Suprapubic skin (tissue), 4 donors: ENCODE measurements around the gene DYRK2. TPM values are rescaled to one million over a fixed set of nuclear protein-coding genes. Genes with fewer than 3 reads are reported as not detected.
A peak's percentile ranks its signal among the peaks of the same experiment; 100 is the strongest.

Experiments used
- DNase-seq, 2 donors: peaks; one replicate each; pipeline ENCODE4 v3.0.0-alpha.2; 2019; ENCODE audit warnings: low spot score in 2 of 2
- H3K27ac ChIP-seq: fragments of 200-600 bp; sonication (generic); one replicate; pipeline ENCODE4 v1.5.1; 2019
- H3K27me3 ChIP-seq: fragments of 200-600 bp; sonication (generic); one replicate; pipeline ENCODE4 v1.5.1; 2019
- H3K36me3 ChIP-seq: fragments of 200-600 bp; sonication (generic); one replicate; pipeline ENCODE4 v1.5.1; 2019
- H3K4me1 ChIP-seq: fragments of 200-600 bp; sonication (generic); one replicate; pipeline ENCODE4 v1.5.1; 2019
- H3K4me3 ChIP-seq: fragments of 200-600 bp; sonication (generic); one replicate; pipeline ENCODE4 v1.5.1; 2019; ENCODE audit warnings: mild to moderate bottlenecking
- H3K9me3 ChIP-seq: fragments of 200-600 bp; sonication (generic); one replicate; pipeline ENCODE4 v1.5.1; 2019
- CTCF ChIP-seq, 2 donors: fragments of 200-600 bp in 1 of 2; fragments of 450-650 bp in 1 of 2; sonication (generic) in 1 of 2; IDR thresholded peaks; one replicate each; pipeline ENCODE4 v1.5.1; 2016 to 2019; ENCODE audit warnings: antibody characterized with exemption in 2 of 2, mild to moderate bottlenecking in 1 of 2, moderate library complexity in 1 of 2
- EP300 ChIP-seq: sonication (generic); formaldehyde crosslinking; IDR thresholded peaks from one replicate; pipeline ENCODE4 v1.6.1; 2017; ENCODE audit warnings: antibody characterized with exemption
- POLR2A ChIP-seq, 2 donors: fragments of 450-650 bp; IDR thresholded peaks; one replicate each; pipeline ENCODE4 v1.6.1; 2017; ENCODE audit warnings: antibody characterized with exemption in 2 of 2, mild to moderate bottlenecking in 2 of 2, moderate library complexity in 2 of 2
- POLR2AphosphoS5 ChIP-seq, 3 donors: sonication (generic); formaldehyde crosslinking; IDR thresholded peaks; one replicate each; pipeline ENCODE4 v1.6.1; 2017; ENCODE audit warnings: antibody characterized with exemption in 3 of 3
- WGBS: methylation state at CpG from one replicate; pipeline ENCODE4 v1.1.5; 2018; 5-methylcytosine and 5-hydroxymethylcytosine counted together
- total RNA-seq, 4 donors: library from RNA; depleted of rRNA; stranded (reverse); fragments of >200 nt; gene quantifications; one replicate each; pipeline ENCODE4 v1.1.0, GENCODE V29; 2016

DYRK2 gene
- total RNA-seq, 4 donors from 2014 or later = 10.4 to 22.3 (median 18.7) TPM

- peak; percentile 87 to 90 for DNase-seq
- Histone ChIP-seq H3K27ac (peak overlapping the region; percentile 97), H3K36me3 (no peaks in the 10 kb centered on the region), H3K9me3 (no peaks in the 10 kb centered on the region), H3K4me3 (peak overlapping the region; percentile 100), H3K27me3 (no peaks in the 10 kb centered on the region), H3K4me1 (peaks cover 33% of the 10 kb centered on the region)
- peak in 1 of 2 donors; percentile 17 for TF ChIP-seq CTCF (IDR thresholded peaks at IDR 0.05)
- no peak for TF ChIP-seq POLR2AphosphoS5 (IDR thresholded peaks at IDR 0.05)
- 1% methylated on average over 35 of the region's 41 CpGs for WGBS
These were observed 585 bp upstream of the DYRK2 start for GRCh38 chr12:67647799-67648520.

DNA sequence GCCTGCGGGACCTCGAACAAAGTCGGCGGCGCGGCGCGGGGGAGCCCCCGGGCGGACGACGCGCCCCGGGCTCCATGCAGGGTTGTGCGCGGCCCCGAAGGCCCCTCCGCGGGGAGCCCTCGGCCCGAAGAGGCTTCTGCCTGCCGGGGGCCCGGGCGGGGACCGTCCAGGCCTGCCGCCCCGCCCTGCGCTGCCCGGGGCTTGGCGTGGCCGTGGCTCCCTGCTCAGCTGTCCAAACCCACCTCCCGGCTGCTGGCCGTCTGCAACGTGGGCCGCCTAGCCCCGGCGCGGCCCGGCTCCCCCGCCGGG lies 670 bp downstream of the DYRK2 start:
- peak overlapping the region; percentile 100 for H3K4me3 ChIP-seq
- H3K4me1 ChIP-seq = peaks cover 42% of the 10 kb centered on the region
- no peak for DNase-seq
- TF ChIP-seq POLR2AphosphoS5 (IDR thresholded peaks at IDR 0.05) = no peak
- TF ChIP-seq CTCF (IDR thresholded peaks at IDR 0.05) = no peak
- TF ChIP-seq EP300 = no peak
- no peak for TF ChIP-seq POLR2A (IDR thresholded peaks at IDR 0.05)
- no peaks in the 10 kb centered on the region for H3K36me3 ChIP-seq
- no peaks in the 10 kb centered on the region for H3K27me3 ChIP-seq
- H3K9me3 ChIP-seq = no peaks in the 10 kb centered on the region
- no CpG with 5 or more reads among the region's 41 CpGs for WGBS
- H3K27ac ChIP-seq = peak overlapping the region; percentile 97

DNA sequence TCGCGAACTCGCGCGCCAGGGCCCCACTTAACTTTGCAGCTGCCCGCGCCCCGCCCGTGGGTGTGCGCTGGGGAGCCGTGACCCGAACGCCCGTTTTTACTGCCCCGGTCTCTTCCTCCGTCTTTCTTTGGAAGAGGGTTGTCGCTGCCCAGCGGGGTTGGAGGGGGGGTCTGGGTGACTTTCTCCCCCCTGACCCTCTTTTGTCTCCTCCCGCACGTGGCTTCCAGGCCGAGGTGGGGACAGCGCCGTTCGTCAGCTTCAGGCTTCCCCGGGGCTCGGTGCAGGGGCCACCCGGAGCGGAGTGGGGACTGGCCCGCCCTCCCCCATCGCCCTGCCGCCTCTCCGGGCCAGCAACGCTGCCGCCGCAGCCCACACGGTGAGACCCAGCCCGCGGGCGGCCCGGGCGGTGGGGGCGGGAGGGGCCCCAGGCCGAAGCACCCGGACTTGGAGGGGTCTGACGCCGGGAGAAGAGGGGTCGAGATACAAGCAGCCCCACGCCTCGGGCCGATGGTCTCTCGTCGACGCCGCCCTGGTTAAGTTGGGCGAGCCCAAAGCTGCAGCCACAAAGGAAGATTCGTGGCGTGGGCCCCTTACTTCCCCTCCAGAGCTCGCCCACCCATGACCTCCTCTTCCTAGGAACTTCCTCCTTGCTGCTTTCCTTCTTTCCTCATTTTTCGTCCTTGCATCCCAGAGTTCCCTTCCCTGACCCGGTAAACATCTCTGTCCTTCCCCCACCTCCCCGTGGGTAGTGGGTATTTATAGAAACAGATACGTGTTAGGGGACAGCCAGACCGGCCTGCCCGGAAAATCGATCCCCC lies 1.2 kb downstream of the DYRK2 start:
- WGBS = under 1% methylated on average over 35 of the region's 65 CpGs
- Histone ChIP-seq H3K36me3 (no peaks in the 10 kb centered on the region), H3K4me1 (peaks cover 42% of the 10 kb centered on the region)

DNA sequence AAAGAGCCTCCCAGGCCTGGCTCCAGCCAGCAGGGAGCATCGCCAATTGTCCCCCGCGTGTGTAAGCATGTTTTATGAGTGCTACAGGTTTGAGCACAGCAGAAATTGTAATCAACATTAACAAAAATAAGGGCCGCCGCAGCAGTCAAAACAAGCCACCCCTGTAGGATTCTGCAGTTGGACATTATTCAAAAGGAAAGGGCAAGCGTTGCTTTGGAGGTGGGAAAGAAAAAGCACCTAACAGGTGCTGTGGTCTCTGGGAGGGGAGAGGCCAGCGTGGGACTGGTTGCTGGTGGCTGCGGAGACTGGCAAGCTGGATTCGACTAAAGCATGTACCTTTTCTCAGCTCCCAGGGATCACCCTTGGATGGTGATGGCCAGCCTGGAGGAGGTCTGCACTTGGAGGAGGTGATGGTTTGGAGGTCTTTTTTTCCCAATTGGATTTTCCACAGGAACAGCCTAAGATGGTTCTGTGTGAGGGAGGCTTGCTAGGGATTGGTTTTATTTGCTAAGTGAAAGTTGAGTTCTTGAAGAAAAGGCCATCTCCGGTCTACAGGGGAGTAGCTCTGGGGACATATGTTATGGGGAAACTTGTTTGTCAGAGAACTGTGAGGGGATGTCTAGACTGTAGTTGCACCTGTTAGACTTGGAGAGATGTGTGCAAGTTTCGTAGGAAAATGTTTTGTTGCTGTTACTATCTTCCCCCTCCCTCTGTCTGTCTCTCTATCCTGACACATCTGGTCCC lies 2.0 kb downstream of the DYRK2 start:
- H3K9me3 ChIP-seq = no peaks in the 10 kb centered on the region
- WGBS = 19% methylated on average over 11 of the region's 11 CpGs
- H3K27me3 ChIP-seq = no peaks in the 10 kb centered on the region
- H3K27ac ChIP-seq = peak overlapping the region; percentile 97
- H3K4me1 ChIP-seq = peaks cover 42% of the 10 kb centered on the region
- TF ChIP-seq POLR2A (IDR thresholded peaks at IDR 0.05) (no peak), EP300 (no peak)
- no peak for DNase-seq
- H3K4me3 ChIP-seq = peak overlapping the region; percentile 100
- no peaks in the 10 kb centered on the region for H3K36me3 ChIP-seq

More for the DNA sequence above, 1.2 kb downstream of the DYRK2 start:
- Histone ChIP-seq H3K27me3 (no peaks in the 10 kb centered on the region), H3K4me3 (peak overlapping the region; percentile 100), H3K9me3 (no peaks in the 10 kb centered on the region), H3K27ac (peak overlapping the region; percentile 97)
- DNase-seq = peak; percentile 74 to 83
- TF ChIP-seq EP300 = no peak

DNA sequence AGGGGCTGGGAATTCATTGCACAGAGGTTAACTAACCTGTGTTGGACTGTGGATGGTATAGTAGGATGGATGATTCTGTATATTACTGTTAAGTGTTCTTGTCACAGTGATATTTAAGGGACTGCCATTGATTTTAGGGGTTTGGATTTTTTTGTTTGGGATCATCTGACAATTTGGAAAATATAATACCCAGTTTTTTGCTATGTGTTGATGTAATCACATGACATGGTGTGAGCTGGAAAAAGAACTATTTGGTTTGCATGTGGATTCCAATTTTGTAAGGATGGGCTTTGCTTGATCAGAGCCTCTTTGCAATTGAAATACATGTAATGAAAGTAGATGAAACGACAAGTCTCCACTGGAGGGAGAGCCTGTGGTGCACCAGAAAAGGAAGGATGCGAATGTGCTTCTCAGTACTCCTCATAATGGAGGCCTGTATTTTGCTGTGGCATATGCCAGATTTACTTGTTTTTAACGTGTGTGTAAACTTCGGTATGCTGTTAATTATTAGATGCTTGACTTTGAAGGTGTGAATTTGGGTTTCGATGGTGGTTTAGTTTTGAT lies 2.7 kb downstream of the DYRK2 start:
- Histone ChIP-seq H3K36me3 (no peaks in the 10 kb centered on the region), H3K27me3 (no peaks in the 10 kb centered on the region), H3K27ac (no peak overlapping the region), H3K4me3 (peak overlapping the region; percentile 100), H3K4me1 (peaks cover 43% of the 10 kb centered on the region), H3K9me3 (no peaks in the 10 kb centered on the region)
- WGBS = 29% methylated on average over 5 of the region's 5 CpGs
- no peak for DNase-seq
- TF ChIP-seq POLR2A (IDR thresholded peaks at IDR 0.05) (no peak), EP300 (no peak), POLR2AphosphoS5 (IDR thresholded peaks at IDR 0.05) (no peak), CTCF (IDR thresholded peaks at IDR 0.05) (no peak)
